Glutamatergic neuron (in vitro differentiated cells): Measurements from ENCODE around the gene EPGN. TPM values are rescaled to one million over a fixed set of nuclear protein-coding genes. Genes with fewer than 3 reads are reported as not detected.
"Not testable (repeated sequence)": the region's sequence is repeated elsewhere in the genome, so short reads cannot be mapped to it uniquely, and the experiment has no call there.

Source experiments
- DNase-seq: peaks from one replicate; pipeline ENCODE4 v3.0.0; 2022
- H3K27ac Mint-ChIP-seq: one replicate; pipeline ENCODE4 v1.8.0; 2020; ENCODE audit warnings: mild to moderate bottlenecking, mixed read lengths, inconsistent platforms; ENCODE audit not compliant: unreplicated experiment
- H3K27me3 Mint-ChIP-seq: one replicate; pipeline ENCODE4 v1.8.0; 2020; ENCODE audit warnings: mild to moderate bottlenecking, moderate library complexity, mixed read lengths, inconsistent platforms; ENCODE audit not compliant: unreplicated experiment
- H3K36me3 Mint-ChIP-seq: one replicate; pipeline ENCODE4 v1.8.0; 2020; ENCODE audit warnings: mild to moderate bottlenecking, mixed read lengths, inconsistent platforms; ENCODE audit not compliant: unreplicated experiment
- H3K4me1 Mint-ChIP-seq: one replicate; pipeline ENCODE4 v1.8.0; 2020; ENCODE audit warnings: mild to moderate bottlenecking, low read depth, mixed read lengths, inconsistent platforms; ENCODE audit not compliant: unreplicated experiment
- H3K4me3 Mint-ChIP-seq: one replicate; pipeline ENCODE4 v1.8.0; 2020; ENCODE audit warnings: mild to moderate bottlenecking, mixed read lengths, inconsistent platforms; ENCODE audit not compliant: unreplicated experiment
- H3K9me3 Mint-ChIP-seq: one replicate; pipeline ENCODE4 v1.8.0; 2020; ENCODE audit warnings: mild to moderate bottlenecking, moderate library complexity, mixed read lengths, inconsistent platforms; ENCODE audit not compliant: unreplicated experiment
- CTCF ChIP-seq: fragments of 200-600 bp; sonication (generic); IDR thresholded peaks from one replicate; pipeline ENCODE4 v1.5.0; 2021; ENCODE audit not compliant: partially characterized antibody, unreplicated experiment
- total RNA-seq: library from RNA; stranded (reverse); fragmentation: NEBNext Ultra II Directional; extraction: Animal tissue kit (Norgen Biotek cat#: 25700); gene quantifications from one replicate; pipeline ENCODE4 v1.2.1, GENCODE V29; 2021; ENCODE audit not compliant: unreplicated experiment

The EPGN gene
- total RNA-seq, 1 donor from 2014 or later, result not detected

GRCh38 chr4:74338792-74339333 lies 30.6 kb downstream of the EPGN start:
- H3K9me3 Mint-ChIP-seq, result peaks cover 8% of the 10 kb centered on the region
- H3K4me3 Mint-ChIP-seq, result no peak overlapping the region
- peaks cover 2% of the 10 kb centered on the region for H3K27me3 Mint-ChIP-seq
- H3K36me3 Mint-ChIP-seq, result peaks cover 11% of the 10 kb centered on the region
- H3K4me1 Mint-ChIP-seq, result no peaks in the 10 kb centered on the region
- DNase-seq, result no peak
- TF ChIP-seq CTCF, result no peak
- no peak overlapping the region for H3K27ac Mint-ChIP-seq

- H3K4me1 Mint-ChIP-seq, result no peaks in the 10 kb centered on the region
- H3K9me3 Mint-ChIP-seq, result peaks cover 9% of the 10 kb centered on the region
- no peak overlapping the region for H3K4me3 Mint-ChIP-seq
- no peak overlapping the region for H3K27ac Mint-ChIP-seq
- no peak for DNase-seq
- TF ChIP-seq CTCF, result no peak
- no peaks in the 10 kb centered on the region for H3K27me3 Mint-ChIP-seq
- H3K36me3 Mint-ChIP-seq, result peaks cover 8% of the 10 kb centered on the region
Measured at GRCh38 chr4:74339501-74339900, 31.2 kb downstream of the EPGN start.

- peaks cover 13% of the 10 kb centered on the region for H3K9me3 Mint-ChIP-seq
- H3K4me3 Mint-ChIP-seq, H3K4me1 Mint-ChIP-seq, DNase-seq, H3K27ac Mint-ChIP-seq, H3K36me3 Mint-ChIP-seq, H3K27me3 Mint-ChIP-seq: not testable (repeated sequence)
Measured at GRCh38 chr4:74340421-74340820, 32.2 kb downstream of the EPGN start.

- Mint-ChIP-seq H3K4me1 (no peaks in the 10 kb centered on the region), H3K27me3 (no peaks in the 10 kb centered on the region), H3K9me3 (peaks cover 13% of the 10 kb centered on the region), H3K27ac (no peak overlapping the region), H3K4me3 (no peak overlapping the region), H3K36me3 (peaks cover 10% of the 10 kb centered on the region)
- no peak for TF ChIP-seq CTCF
- no peak for DNase-seq
Measured at GRCh38 chr4:74344031-74344430, 35.8 kb downstream of the EPGN start.

GRCh38 chr4:74353858-74354257 lies 45.6 kb downstream of the EPGN start:
- no peak for TF ChIP-seq CTCF
- H3K36me3 Mint-ChIP-seq, result no peaks in the 10 kb centered on the region

More at GRCh38 chr4:74353858-74354257, 45.6 kb downstream of the EPGN start:
- DNase-seq, result no peak
- H3K9me3 Mint-ChIP-seq, result no peaks in the 10 kb centered on the region
- H3K4me1 Mint-ChIP-seq, result no peaks in the 10 kb centered on the region
- H3K4me3 Mint-ChIP-seq, result no peak overlapping the region
- H3K27ac Mint-ChIP-seq, result no peak overlapping the region
- H3K27me3 Mint-ChIP-seq, result no peaks in the 10 kb centered on the region
